Naive thymus-derived CD4-positive, alpha-beta T cell (primary cell): ENCODE measurements around the gene ARIH1. TPM values are rescaled to one million over a fixed set of nuclear protein-coding genes. Genes with fewer than 3 reads are reported as not detected.
A peak's percentile ranks its signal among the peaks of the same experiment; 100 is the strongest.
"Not testable (repeated sequence)": the region's sequence is repeated elsewhere in the genome, so short reads cannot be mapped to it uniquely, and the experiment has no call there.

Experiments used
- ATAC-seq: fragments of 150-1000 bp; cut with Tn5 transposase; 2 replicates; pipeline ENCODE4 v1.10.0; 2021; ENCODE audit warnings: mild to moderate bottlenecking, moderate library complexity
- CTCF ChIA-PET: fragments of 350-600 bp; sonication (Branson Sonifier 250); formaldehyde crosslinking; loops from one replicate; lab custom pipeline; 2021; ENCODE audit warnings: antibody characterized with exemption; lab: Charles Lee
- POLR2A ChIA-PET: fragments of 350-600 bp; sonication (Branson Sonifier 250); formaldehyde crosslinking; loops from one replicate; lab custom pipeline; 2021; ENCODE audit warnings: antibody characterized with exemption, inconsistent platforms; lab: Charles Lee
- DNase-seq, 9 donors: peaks; one replicate each; pipeline versions ENCODE4 v3.0.0 to v3.0.0-alpha.2; 2020 to 2022; ENCODE audit warnings: mixed read lengths in 1 of 9
- H3K27ac ChIP-seq: one replicate; pipeline ENCODE4 v1.7.0; 2013; ENCODE audit warnings: mild to moderate bottlenecking, low read depth, low read length, moderate library complexity
- H3K27me3 ChIP-seq, 2 donors: one replicate each; pipeline ENCODE4 v1.7.0; 2013; ENCODE audit warnings: low read length in 2 of 2, mild to moderate bottlenecking in 2 of 2, moderate library complexity in 2 of 2; ENCODE audit not compliant: control insufficient read depth in 2 of 2, insufficient read depth in 2 of 2
- H3K36me3 ChIP-seq, 3 experiments: 1 replicate in 2 of 3; 2 replicates in 1 of 3; pipeline ENCODE4 v1.7.0; 2013; ENCODE audit warnings: low read length in 3 of 3, mild to moderate bottlenecking in 3 of 3, moderate library complexity in 1 of 3; ENCODE audit not compliant: insufficient read depth in 3 of 3, control insufficient read depth in 2 of 3
- H3K4me1 ChIP-seq, 2 donors: one replicate each; pipeline ENCODE4 v1.7.0; 2013; ENCODE audit warnings: low read length in 2 of 2, mild to moderate bottlenecking in 2 of 2, moderate library complexity in 1 of 2; ENCODE audit not compliant: control insufficient read depth in 2 of 2, insufficient read depth in 2 of 2
- H3K4me3 ChIP-seq: 2 replicates; pipeline ENCODE4 v1.7.0; 2013; ENCODE audit warnings: mild to moderate bottlenecking, low read length
- H3K9me3 ChIP-seq, 3 experiments: 1 replicate in 2 of 3; 2 replicates in 1 of 3; pipeline ENCODE4 v1.7.0; 2013; ENCODE audit warnings: low read length in 3 of 3; ENCODE audit not compliant: control insufficient read depth in 2 of 3
- H3K27ac Mint-ChIP-seq, 9 donors: one replicate each; pipeline ENCODE4 v1.8.0; 2020 to 2022; ENCODE audit warnings: mixed read lengths in 9 of 9, mild to moderate bottlenecking in 8 of 9, moderate library complexity in 5 of 9, inconsistent platforms in 2 of 9
- H3K27me3 Mint-ChIP-seq, 5 donors: one replicate each; pipeline ENCODE4 v1.8.0; 2021 to 2022; ENCODE audit warnings: mixed read lengths in 5 of 5, mild to moderate bottlenecking in 1 of 5
- H3K36me3 Mint-ChIP-seq, 5 donors: one replicate each; pipeline ENCODE4 v1.8.0; 2020 to 2022; ENCODE audit warnings: mixed read lengths in 5 of 5, mild to moderate bottlenecking in 3 of 5, inconsistent platforms in 1 of 5
- H3K4me1 Mint-ChIP-seq, 7 donors: one replicate each; pipeline ENCODE4 v1.8.0; 2020 to 2022; ENCODE audit warnings: mixed read lengths in 7 of 7, mild to moderate bottlenecking in 3 of 7, inconsistent platforms in 1 of 7
- H3K4me3 Mint-ChIP-seq, 10 donors: one replicate each; pipeline ENCODE4 v1.8.0; 2020 to 2022; ENCODE audit warnings: mild to moderate bottlenecking in 10 of 10, mixed read lengths in 10 of 10, moderate library complexity in 6 of 10, inconsistent platforms in 2 of 10
- H3K9me3 Mint-ChIP-seq, 11 donors: one replicate each; pipeline ENCODE4 v1.8.0; 2020 to 2022; ENCODE audit warnings: mixed read lengths in 11 of 11, mild to moderate bottlenecking in 4 of 11, inconsistent platforms in 1 of 11, moderate library complexity in 1 of 11
- intact Hi-C, 2 donors: fragments of 100-400 bp; cut with micrococcal nuclease; formaldehyde crosslinking; loops; one replicate each; pipeline ENCODE4 v1.15.1; 2023
- polyA plus RNA-seq, 2 donors: library from polyadenylated mRNA; unstranded; fragments of 300-500 nt; fragmentation: Illumina TruSeq; gene quantifications; one replicate each; pipeline ENCODE4 v1.2.3, GENCODE V29; 2021
- total RNA-seq, 6 experiments: library from RNA in 5 of 6; stranded (reverse) in 5 of 6; gene quantifications; 1 replicate in 5 of 6; 2 replicates in 1 of 6; pipeline ENCODE4 v1.2.3 and lab custom pipeline; 2021 to 2026

ARIH1 gene
- total and polyA plus RNA-seq, 7 experiments from 2014 or later: 20.1 to 191 (median 179) TPM

- Histone ChIP-seq H3K4me3 (no peak overlapping the region), H3K27me3 (no peaks in the 10 kb centered on the region), H3K4me1 (no peaks in the 10 kb centered on the region), H3K27ac (no peak overlapping the region), H3K36me3 (no peaks in the 10 kb centered on the region), H3K9me3 (no peaks in the 10 kb centered on the region)
- H3K4me1 Mint-ChIP-seq: peaks cover 0 to 6% (median 0%) of the 10 kb centered on the region in 7 donors
- POLR2A ChIA-PET: no interaction called here
- CTCF ChIA-PET: no interaction called here
- DNase-seq (no peak), ATAC-seq (no peak)
- H3K27me3 Mint-ChIP-seq: peaks cover 0 to 9% (median 0%) of the 10 kb centered on the region in 5 donors
- intact Hi-C loops: loop anchor here (5.0 to 10.0 kb wide), 2 partner anchors 70 to 668 kb away; no protein-coding TSS in a partner anchor
- peaks cover 0 to 33% (median 14%) of the 10 kb centered on the region in 5 donors for H3K36me3 Mint-ChIP-seq
- H3K4me3 Mint-ChIP-seq: no peak overlapping the region
- H3K27ac Mint-ChIP-seq: no peak overlapping the region
- no peaks in the 10 kb centered on the region for H3K9me3 Mint-ChIP-seq
Measured at GRCh38 chr15:72604794-72605193, 130.7 kb downstream of the ARIH1 start.

- H3K27me3 Mint-ChIP-seq, H3K27ac Mint-ChIP-seq, H3K4me3 ChIP-seq, H3K4me1 ChIP-seq, H3K9me3 ChIP-seq, H3K4me1 Mint-ChIP-seq, H3K27ac ChIP-seq, DNase-seq, CTCF ChIA-PET, H3K36me3 ChIP-seq, ATAC-seq, H3K27me3 ChIP-seq, H3K4me3 Mint-ChIP-seq, H3K9me3 Mint-ChIP-seq, POLR2A ChIA-PET: not testable (repeated sequence)
- peaks cover 0 to 33% (median 14%) of the 10 kb centered on the region in 5 donors for H3K36me3 Mint-ChIP-seq
- intact Hi-C loops: loop anchor here (10.0 kb wide), 1 partner anchor 67 kb away; no protein-coding TSS in a partner anchor
Measured at GRCh38 chr15:72608084-72608483, 134.0 kb downstream of the ARIH1 start.

GRCh38 chr15:72609862-72610261 is 135.7 kb downstream of the ARIH1 start:
- H3K27ac ChIP-seq: no peak overlapping the region
- H3K9me3 ChIP-seq: no peaks in the 10 kb centered on the region
- no peak for ATAC-seq
- H3K27me3 ChIP-seq: no peaks in the 10 kb centered on the region
- no peak overlapping the region for H3K4me3 Mint-ChIP-seq
- H3K36me3 ChIP-seq: no peaks in the 10 kb centered on the region
- intact Hi-C loops: loop anchor here (10.0 kb wide), 1 partner anchor 65 kb away; no protein-coding TSS in a partner anchor
- no peaks in the 10 kb centered on the region for H3K27me3 Mint-ChIP-seq
- no peak overlapping the region for H3K4me3 ChIP-seq
- no peaks in the 10 kb centered on the region for H3K4me1 ChIP-seq
- H3K36me3 Mint-ChIP-seq: peaks cover 0 to 33% (median 14%) of the 10 kb centered on the region in 5 donors
- POLR2A ChIA-PET: no interaction called here
- H3K27ac Mint-ChIP-seq: no peak overlapping the region
- H3K4me1 Mint-ChIP-seq: peaks cover 0 to 6% (median 0%) of the 10 kb centered on the region in 7 donors
- no peak for DNase-seq
- no peaks in the 10 kb centered on the region for H3K9me3 Mint-ChIP-seq
- CTCF ChIA-PET: no interaction called here

- H3K27ac ChIP-seq, H3K27me3 ChIP-seq, intact Hi-C loops, ATAC-seq, H3K4me3 ChIP-seq, H3K27ac Mint-ChIP-seq, H3K9me3 ChIP-seq, POLR2A ChIA-PET, CTCF ChIA-PET, H3K27me3 Mint-ChIP-seq, H3K4me3 Mint-ChIP-seq, DNase-seq, H3K36me3 ChIP-seq, H3K4me1 ChIP-seq, H3K9me3 Mint-ChIP-seq: not testable (repeated sequence)
- H3K4me1 Mint-ChIP-seq: peaks cover 3 to 13% (median 8%) of the 10 kb centered on the region in 7 donors
- peaks cover 0 to 18% (median 2%) of the 10 kb centered on the region in 5 donors for H3K36me3 Mint-ChIP-seq
Measured at GRCh38 chr15:72612324-72612723, 138.2 kb downstream of the ARIH1 start.

GRCh38 chr15:72614810-72615532 is 140.8 kb downstream of the ARIH1 start:
- no peak overlapping the region for H3K4me3 Mint-ChIP-seq
- H3K4me1 ChIP-seq: no peaks in the 10 kb centered on the region
- H3K27me3 ChIP-seq: no peaks in the 10 kb centered on the region
- peaks cover 3 to 13% (median 8%) of the 10 kb centered on the region in 7 donors for H3K4me1 Mint-ChIP-seq
- no peak overlapping the region for H3K4me3 ChIP-seq
- H3K9me3 Mint-ChIP-seq: no peaks in the 10 kb centered on the region
- peak overlapping the region in 1 of 9 donors; percentile 26 for H3K27ac Mint-ChIP-seq
- DNase-seq (no peak), ATAC-seq (no peak)
- ChIA-PET POLR2A (no interaction called here), CTCF (no interaction called here)
- H3K9me3 ChIP-seq: no peaks in the 10 kb centered on the region
- intact Hi-C loops: no loop called here
- H3K36me3 ChIP-seq: no peaks in the 10 kb centered on the region
- H3K36me3 Mint-ChIP-seq: no peaks in the 10 kb centered on the region
- H3K27ac ChIP-seq: no peak overlapping the region
- no peaks in the 10 kb centered on the region for H3K27me3 Mint-ChIP-seq

GRCh38 chr15:72615533-72616233 is 141.6 kb downstream of the ARIH1 start:
- H3K27ac Mint-ChIP-seq: peak overlapping the region in 2 of 9 donors; percentile 22 to 26
- CTCF ChIA-PET, H3K4me1 ChIP-seq, intact Hi-C loops, H3K4me3 ChIP-seq, H3K9me3 Mint-ChIP-seq, H3K4me3 Mint-ChIP-seq, ATAC-seq, H3K36me3 Mint-ChIP-seq, H3K9me3 ChIP-seq, H3K36me3 ChIP-seq, H3K27me3 ChIP-seq, H3K27ac ChIP-seq, H3K27me3 Mint-ChIP-seq, POLR2A ChIA-PET: not testable (repeated sequence)
- peak in 7 of 9 donors; percentile 11 to 33 (median 16) for DNase-seq
- H3K4me1 Mint-ChIP-seq: peaks cover 3 to 13% (median 8%) of the 10 kb centered on the region in 7 donors
